ENCODE results near the gene FLNC. TPM values are rescaled to one million over a fixed set of nuclear protein-coding genes. Genes with fewer than 3 reads are reported as not detected.

The FLNC gene
- total RNA-seq, 1 donor from 2014 or later, result 236 TPM

- no peak for DNase-seq (ENCODE audit: low spot score)
Observed at GRCh38 chr7:128804484-128804883, 25.7 kb upstream of the FLNC start.

DNA sequence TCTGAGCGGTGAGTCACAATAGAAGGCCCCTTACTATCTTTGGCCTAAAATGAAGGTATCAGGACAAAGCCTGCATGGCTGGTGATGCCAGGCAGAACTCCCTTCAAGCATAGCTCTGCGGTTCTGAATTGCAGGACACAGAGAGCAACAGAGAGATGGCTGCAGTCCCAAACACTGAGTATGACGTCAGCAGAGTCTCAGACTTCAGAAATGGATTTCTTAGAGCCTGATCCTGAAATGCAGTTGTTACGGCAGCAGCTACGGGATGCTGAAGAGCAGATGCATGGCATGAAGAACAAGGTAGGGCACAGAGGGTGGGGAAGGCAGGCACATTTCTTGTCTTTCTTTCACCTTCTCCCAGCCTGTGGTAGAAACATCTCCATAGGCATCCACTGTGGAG, 25.0 kb upstream of the FLNC start:
- no peak for DNase-seq (ENCODE audit: low spot score)

DNA sequence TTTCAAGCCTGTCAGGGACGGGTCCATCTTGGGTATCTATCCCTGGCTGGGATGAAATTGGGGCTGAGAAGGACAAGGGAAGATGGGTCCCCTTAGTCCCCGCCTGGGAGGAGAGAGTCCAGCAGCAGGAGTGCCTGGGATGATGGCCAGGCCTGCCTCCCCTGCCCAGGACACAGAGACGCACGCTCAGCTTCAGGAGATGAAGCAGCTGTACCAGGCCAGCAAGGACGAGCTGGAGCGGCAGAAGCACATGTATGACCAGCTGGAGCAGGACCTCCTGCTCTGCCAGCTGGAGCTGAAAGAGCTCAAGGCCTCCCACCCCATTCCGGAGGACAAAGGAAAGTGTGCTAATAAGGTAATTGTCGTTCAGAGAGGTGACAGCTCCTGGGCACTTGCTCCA, 23.0 kb upstream of the FLNC start:
- DNase-seq (ENCODE audit: low spot score), result no peak

DNA sequence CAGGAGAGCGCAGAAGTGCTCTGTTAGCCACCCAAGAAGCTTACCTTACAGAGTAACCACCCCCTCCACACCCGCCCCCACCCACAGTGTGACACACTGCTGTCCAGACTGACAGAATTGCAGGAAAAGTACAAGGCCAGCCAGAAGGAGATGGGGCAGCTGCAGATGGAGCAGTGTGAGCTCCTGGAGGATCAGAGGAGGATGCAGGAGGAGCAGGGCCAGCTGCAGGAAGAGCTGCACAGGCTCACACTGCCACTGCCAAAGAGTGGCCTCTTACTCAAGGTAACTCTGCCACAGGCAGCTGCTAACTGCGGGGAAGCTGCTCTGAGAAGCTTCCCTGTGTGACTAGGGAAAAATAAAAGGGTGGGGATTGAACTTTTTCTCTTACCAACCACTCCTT, 20.8 kb upstream of the FLNC start:
- DNase-seq (ENCODE audit: low spot score), result no peak

DNA sequence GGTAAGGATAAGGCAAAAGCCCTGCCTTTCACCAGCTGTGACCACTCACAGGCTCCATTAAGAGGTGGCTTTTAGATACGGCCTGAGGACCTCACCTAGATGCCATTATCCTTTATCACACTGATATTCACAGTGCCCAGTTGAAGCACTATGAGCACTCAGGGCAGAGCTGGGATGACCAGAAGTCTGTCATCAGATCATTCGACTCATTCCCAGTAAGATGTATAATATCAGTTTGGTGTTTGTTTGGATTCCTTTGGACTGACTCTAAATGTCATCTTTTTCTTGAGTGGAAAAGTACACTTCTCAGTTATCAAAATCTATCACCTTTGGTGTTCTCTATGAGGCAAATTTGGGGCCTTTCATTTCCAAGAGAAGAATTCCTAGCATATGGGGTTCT, 19.7 kb upstream of the FLNC start:
- no peak for DNase-seq (ENCODE audit: low spot score)

- no peak for DNase-seq (ENCODE audit: low spot score)
Observed at GRCh38 chr7:128810997-128811396, 19.2 kb upstream of the FLNC start.

- no peak for DNase-seq (ENCODE audit: low spot score)
Observed at GRCh38 chr7:128811631-128812430, 18.4 kb upstream of the FLNC start.

GRCh38 chr7:128812514-128813168, 17.6 kb upstream of the FLNC start:
- DNase-seq (ENCODE audit: low spot score), result peak; percentile 81

- DNase-seq (ENCODE audit: low spot score), result no peak
Observed at GRCh38 chr7:128814499-128814898, 15.7 kb upstream of the FLNC start.

DNA sequence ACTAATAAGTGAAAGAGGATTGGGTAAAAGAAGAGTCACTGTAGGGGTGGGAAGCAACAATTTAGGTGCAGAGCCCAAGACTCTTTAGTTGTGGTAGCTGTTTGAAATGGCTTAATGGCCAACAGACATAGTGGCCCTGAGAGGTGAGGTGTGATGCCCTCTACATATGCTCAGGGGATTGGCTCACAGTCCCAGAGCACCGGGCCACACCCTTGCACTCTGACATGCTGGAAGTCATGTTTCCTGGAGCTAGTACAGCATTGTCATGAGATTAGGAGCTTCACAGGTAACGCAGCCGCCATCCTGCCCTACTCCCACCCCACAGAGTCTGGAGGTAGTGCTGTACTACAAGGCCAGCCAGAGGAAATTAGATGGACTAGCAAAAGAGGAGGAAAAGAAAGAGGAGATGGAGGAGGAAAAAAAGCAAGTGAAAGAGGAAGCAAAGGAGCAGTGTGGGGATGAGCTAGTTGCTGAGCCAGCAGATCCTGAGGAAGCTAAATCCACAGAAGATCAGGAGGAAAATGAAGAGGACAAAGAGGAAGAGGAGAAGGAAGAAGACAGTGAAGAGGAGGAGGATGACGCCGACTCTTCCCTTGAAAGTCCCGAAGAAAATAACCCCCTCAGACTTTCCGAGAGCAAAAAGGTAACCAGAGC, 14.8 kb upstream of the FLNC start:
- no peak for DNase-seq (ENCODE audit: low spot score)

DNA sequence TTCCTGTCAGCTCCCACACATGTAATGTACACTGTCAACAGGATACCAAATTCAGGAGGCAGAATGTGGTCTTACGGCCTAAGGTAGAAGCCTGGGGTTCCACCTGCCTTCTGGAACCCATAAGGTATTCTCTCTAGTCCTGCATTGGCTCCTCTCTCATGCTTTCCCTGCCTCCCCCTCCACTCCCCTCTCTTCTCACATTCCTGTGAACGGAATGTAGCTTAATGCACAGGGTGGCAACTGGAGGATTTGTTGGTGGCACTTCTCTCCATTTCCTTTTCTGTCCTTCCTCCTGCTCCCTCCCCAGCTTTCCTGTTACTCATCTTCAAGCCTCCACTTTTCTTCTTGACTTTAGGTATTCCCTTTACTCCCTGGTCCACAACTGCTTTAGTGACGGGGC, 11.5 kb upstream of the FLNC start:
- DNase-seq (ENCODE audit: low spot score), result no peak

GRCh38 chr7:128821724-128822123, 8.5 kb upstream of the FLNC start:
- no peak for DNase-seq (ENCODE audit: low spot score)

GRCh38 chr7:128826512-128826911, 3.7 kb upstream of the FLNC start:
- DNase-seq (ENCODE audit: low spot score), result no peak

GRCh38 chr7:128826916-128827247, 3.3 kb upstream of the FLNC start:
- DNase-seq (ENCODE audit: low spot score), result no peak

- DNase-seq (ENCODE audit: low spot score), result no peak
Observed at GRCh38 chr7:128827248-128827958, 2.8 kb upstream of the FLNC start.

GRCh38 chr7:128827971-128828711, 2.1 kb upstream of the FLNC start:
- no peak for DNase-seq (ENCODE audit: low spot score)

DNA sequence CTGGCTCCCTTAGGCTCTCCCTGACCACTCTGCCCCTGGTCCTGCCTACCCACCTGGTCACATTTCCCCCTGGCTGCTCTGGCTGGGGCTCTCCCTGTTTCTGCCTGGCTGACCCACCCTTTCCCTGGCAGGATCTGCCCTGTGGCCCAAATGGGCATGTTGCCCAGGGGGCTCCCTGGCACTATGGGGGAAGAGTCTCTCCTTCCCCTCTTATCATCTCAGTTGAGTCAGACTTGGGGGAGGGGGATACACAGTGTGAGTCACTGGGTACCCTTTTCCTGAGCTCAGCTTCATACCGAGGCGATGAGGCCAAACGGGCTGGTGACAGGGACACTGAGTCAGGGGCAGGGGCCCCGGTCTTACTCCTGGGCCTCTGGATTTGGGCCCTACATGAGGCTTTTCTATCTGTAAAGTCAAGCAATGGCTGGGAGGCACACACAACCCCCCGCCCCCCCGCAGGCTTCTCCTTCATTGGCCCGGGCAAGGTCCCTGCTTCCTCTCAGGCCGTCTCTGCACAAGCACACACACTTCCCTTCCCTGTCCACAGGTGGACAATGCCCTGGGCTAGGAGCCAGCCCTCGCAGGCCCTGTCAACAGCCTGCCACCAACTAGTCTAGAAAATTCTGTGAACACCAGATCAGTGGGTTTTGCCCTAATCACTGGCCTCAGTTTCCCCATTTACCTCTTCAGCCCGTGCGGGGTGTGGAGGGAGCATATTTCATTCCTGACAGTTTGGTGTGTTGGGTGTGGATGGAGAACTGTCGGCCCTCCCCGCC, 627 bp upstream of the FLNC start:
- DNase-seq (ENCODE audit: low spot score), result peak; percentile 50

- DNase-seq (ENCODE audit: low spot score), result no peak
Observed at GRCh38 chr7:128831178-128831993, 1.2 kb downstream of the FLNC start.

DNA sequence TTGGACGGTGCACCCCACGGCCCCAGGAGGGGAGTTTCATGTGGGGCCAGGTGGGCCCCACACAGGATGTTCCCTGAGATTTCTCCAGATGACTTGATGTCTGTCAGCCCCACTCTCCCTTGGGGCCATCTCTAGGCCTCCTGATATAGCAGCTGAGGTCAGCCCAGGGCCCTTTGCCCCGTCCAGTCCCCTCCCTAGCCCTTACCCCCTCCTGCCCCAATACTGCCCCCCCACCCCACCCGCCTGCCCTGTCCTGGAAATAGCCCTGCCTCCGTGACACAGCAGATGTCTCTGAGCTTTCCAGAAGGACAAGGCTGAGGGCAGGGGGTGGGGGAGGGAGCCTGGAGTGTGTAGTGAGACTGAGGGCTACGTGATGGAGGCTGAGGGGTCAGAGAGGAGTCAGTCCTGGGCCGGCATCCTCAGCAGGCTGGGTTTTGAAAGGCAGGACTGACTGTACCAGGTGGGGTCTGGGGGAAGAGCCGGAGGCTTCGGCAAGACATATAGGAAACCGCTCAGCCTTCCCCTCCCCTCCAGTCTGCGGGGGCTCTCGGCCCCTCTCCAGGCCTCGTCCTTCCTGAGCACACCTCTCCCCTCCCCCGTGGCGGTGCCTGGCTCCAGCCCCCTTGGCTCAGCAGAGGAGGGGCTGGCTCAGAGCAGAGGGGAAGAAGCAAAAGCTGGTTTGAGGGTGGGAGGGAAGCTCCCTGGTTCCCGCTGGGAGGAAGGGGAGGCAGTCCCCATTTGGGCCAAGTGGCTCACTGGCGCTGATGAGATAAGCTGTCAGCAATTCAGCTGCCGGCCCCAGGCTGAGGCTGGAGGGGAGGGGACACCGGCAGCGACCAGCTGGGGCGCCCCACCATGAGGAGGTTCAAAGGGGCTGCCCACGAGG, 2.0 kb downstream of the FLNC start:
- DNase-seq (ENCODE audit: low spot score), result no peak
